NCI-H128 (cell line): ENCODE data around the gene ARSB.
"Not testable (repeated sequence)": the region's sequence is repeated elsewhere in the genome, so short reads cannot be mapped to it uniquely, and the experiment has no call there.

Experiments
- DNase-seq: peaks from one replicate; lab custom pipeline; 2025; ENCODE audit not compliant: unreplicated experiment; lab: John Stamatoyannopoulos, UW

Gene ARSB

GRCh38 chr5:78757269-78758053 is 227.6 kb downstream of the ARSB start:
- DNase-seq, result no peak

- DNase-seq, result no peak
These were observed 228.3 kb downstream of the ARSB start for GRCh38 chr5:78756858-78757257.

GRCh38 chr5:78755822-78756429 is 229.2 kb downstream of the ARSB start:
- no peak for DNase-seq

GRCh38 chr5:78754655-78755054 is 230.5 kb downstream of the ARSB start:
- no peak for DNase-seq

- no peak for DNase-seq
These were observed 232.0 kb downstream of the ARSB start for GRCh38 chr5:78753093-78753531.

GRCh38 chr5:78751872-78752271 is 233.2 kb downstream of the ARSB start:
- no peak for DNase-seq

- DNase-seq, result no peak
These were observed 234.8 kb downstream of the ARSB start for GRCh38 chr5:78750281-78750680.

GRCh38 chr5:78747705-78748359 is 237.3 kb downstream of the ARSB start:
- DNase-seq, result no peak

GRCh38 chr5:78747055-78747454 is 238.1 kb downstream of the ARSB start:
- no peak for DNase-seq

- DNase-seq, result no peak
These were observed 238.9 kb downstream of the ARSB start for GRCh38 chr5:78746021-78746770.

- no peak for DNase-seq
These were observed 240.1 kb downstream of the ARSB start for GRCh38 chr5:78744951-78745534.

GRCh38 chr5:78741019-78741418 is 244.1 kb downstream of the ARSB start:
- DNase-seq, result no peak

- no peak for DNase-seq
These were observed 246.3 kb downstream of the ARSB start for GRCh38 chr5:78738693-78739300.

- DNase-seq, result no peak
These were observed 247.0 kb downstream of the ARSB start for GRCh38 chr5:78738104-78738503.

GRCh38 chr5:78735834-78736463 is 249.2 kb downstream of the ARSB start:
- DNase-seq, result no peak

- no peak for DNase-seq
These were observed 250.2 kb downstream of the ARSB start for GRCh38 chr5:78734950-78735349.

GRCh38 chr5:78734094-78734845 is 250.8 kb downstream of the ARSB start:
- no peak for DNase-seq

- DNase-seq, result not testable (repeated sequence)
These were observed 252.4 kb downstream of the ARSB start for GRCh38 chr5:78732721-78733120.

- no peak for DNase-seq
These were observed 253.2 kb downstream of the ARSB start for GRCh38 chr5:78731884-78732283.
